ENCODE results near the gene ERICH3. TPM values are rescaled to one million over a fixed set of nuclear protein-coding genes. Genes with fewer than 3 reads are reported as not detected.

ERICH3 gene
- total and polyA plus RNA-seq, 10 of the 15 experiments (the other 5 are each of a cell fraction or from before 2014, with no cell fraction given), result 0.03 to 0.09 (median 0.08) TPM; not detected in 7

DNA sequence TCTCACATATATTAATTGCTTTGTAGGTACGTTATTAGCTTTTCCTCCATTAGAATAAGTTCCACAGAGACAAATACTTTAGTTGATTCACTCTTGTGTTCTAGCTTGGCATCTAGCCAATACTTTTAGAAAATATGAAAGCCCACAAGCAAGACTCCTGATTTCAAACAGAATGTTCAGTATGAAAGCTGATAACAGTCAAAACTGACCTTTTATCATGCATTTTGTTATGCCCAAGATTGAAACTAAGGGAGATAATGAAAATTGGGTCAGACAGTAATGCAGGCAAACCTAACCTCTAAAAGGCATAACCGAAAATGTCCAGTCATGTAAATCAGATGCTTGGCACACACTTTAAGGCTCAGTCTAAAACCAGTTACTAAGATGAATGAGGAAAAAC is 61.7 kb downstream of the ERICH3 start:
- Histone ChIP-seq H3K27ac (ENCODE audit: control insufficient read depth, insufficient read depth) (no peak overlapping the region), H3K4me3 (no peak overlapping the region), H3K79me2 (ENCODE audit: control insufficient read depth, insufficient read depth, low read length) (no peaks in the 10 kb centered on the region), H3K9me3 (replicated peaks; ENCODE audit: control insufficient read depth, insufficient read depth, low read length) (no peaks in the 10 kb centered on the region), H3K9ac (ENCODE audit: control insufficient read depth, insufficient read depth, low read length) (no peak overlapping the region), H3K36me3 (ENCODE audit: control insufficient read depth in 2 of 2, insufficient read depth in 2 of 2, low read length in 1 of 2) (no peaks in the 10 kb centered on the region), H2AFZ (ENCODE audit: control insufficient read depth, low read depth, low read length) (no peak overlapping the region), H3K27me3 (replicated peaks in 1 of 2; ENCODE audit: control insufficient read depth in 2 of 2, insufficient read depth in 2 of 2, low read length in 1 of 2) (no peaks in the 10 kb centered on the region), H3K4me1 (ENCODE audit: control insufficient read depth, insufficient read depth, low read length) (no peaks in the 10 kb centered on the region), H3K4me2 (ENCODE audit: control insufficient read depth, insufficient read depth) (no peak overlapping the region), H4K20me1 (ENCODE audit: control insufficient read depth, insufficient read depth) (no peaks in the 10 kb centered on the region)
- 17% methylated on average over 2 of the region's 2 CpGs for WGBS (ENCODE audit: insufficient coverage, insufficient replicate concordance, low lambda C conversion rate, missing lambda C conversion rate)
- TF ChIP-seq HDGF (IDR thresholded peaks at IDR 0.05) (no peak), RFX5 (IDR thresholded peaks at IDR 0.05; ENCODE audit: low read depth, low read length) (no peak), WRNIP1 (IDR thresholded peaks at IDR 0.05; ENCODE audit: borderline replicate concordance, low read depth, low read length) (no peak), GABPA (IDR thresholded peaks at IDR 0.05; ENCODE audit: low read depth) (no peak), KDM1A (IDR thresholded peaks at IDR 0.05; ENCODE audit: borderline replicate concordance) (no peak), SMAD5 (IDR thresholded peaks at IDR 0.05; ENCODE audit: low read depth) (no peak)
- ChIA-PET CTCF (interaction anchor here (1.2 kb wide), 1 partner anchor 16 kb away, joined by 4 read pairs; no protein-coding TSS in a partner anchor), POLR2A (no interaction called here), RAD21 (ENCODE audit: unreplicated experiment) (interaction anchor here (0.9 kb wide), 1 partner anchor 94 kb away, joined by 3 read pairs; no protein-coding TSS in a partner anchor), SMC1A (ENCODE audit: uncharacterized antibody, unreplicated experiment) (interaction anchor here (1.5 kb wide), 1 partner anchor 122 kb away, joined by 3 read pairs; no protein-coding TSS in a partner anchor)
- ATAC-seq, result no peak
- intact Hi-C loops (cut with micrococcal nuclease; ENCODE audit: unreplicated experiment), result no loop called here
- in situ Hi-C loops (cut with MboI), result no loop called here
- no peak for FAIRE-seq
- no peak for DNase-seq (ENCODE audit: low read depth, low spot score)
- BruUV-seq (replicated peaks), result no TSS peak

DNA sequence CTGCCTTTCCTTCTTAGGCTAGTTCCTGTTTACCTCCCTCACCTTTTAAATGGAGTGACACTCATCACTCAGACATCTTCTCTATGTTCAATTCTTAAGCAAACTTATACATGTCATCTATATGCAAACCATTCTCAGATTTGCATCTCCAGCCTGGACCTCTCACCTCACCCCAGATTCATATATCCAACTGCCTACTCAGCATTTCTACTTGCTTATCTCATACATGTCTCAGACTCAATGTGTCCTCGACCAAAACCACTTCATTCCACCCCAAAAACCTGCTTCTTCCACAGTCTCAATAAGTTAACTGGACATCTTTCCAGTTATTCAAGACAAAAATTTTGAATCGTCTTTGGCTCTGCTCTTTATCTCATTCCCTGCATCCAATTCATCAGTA is 62.6 kb downstream of the ERICH3 start:
- H3K9ac ChIP-seq (ENCODE audit: control insufficient read depth, insufficient read depth, low read length), result no peak overlapping the region
- 15% methylated on average over 2 of the region's 2 CpGs for WGBS (ENCODE audit: insufficient coverage, insufficient replicate concordance, low lambda C conversion rate, missing lambda C conversion rate)
- no peaks in the 10 kb centered on the region for H3K36me3 ChIP-seq (ENCODE audit: control insufficient read depth in 2 of 2, insufficient read depth in 2 of 2, low read length in 1 of 2)
- DNase-seq (ENCODE audit: low read depth, low spot score) (no peak), FAIRE-seq (no peak), ATAC-seq (no peak)
- H3K79me2 ChIP-seq (ENCODE audit: control insufficient read depth, insufficient read depth, low read length), result no peaks in the 10 kb centered on the region
- H4K20me1 ChIP-seq (ENCODE audit: control insufficient read depth, insufficient read depth), result no peaks in the 10 kb centered on the region
- intact Hi-C loops (cut with micrococcal nuclease; ENCODE audit: unreplicated experiment), result no loop called here
- in situ Hi-C loops (cut with MboI), result no loop called here
- ChIA-PET CTCF (interaction anchor here (1.2 to 1.3 kb wide), 2 partner anchors 11 to 15 kb away, joined by 3 to 4 read pairs; no protein-coding TSS in a partner anchor), RAD21 (ENCODE audit: unreplicated experiment) (no interaction called here), POLR2A (no interaction called here), SMC1A (ENCODE audit: uncharacterized antibody, unreplicated experiment) (interaction anchor here (1.5 kb wide), 1 partner anchor 123 kb away, joined by 3 read pairs; no protein-coding TSS in a partner anchor)
- no TSS peak for BruUV-seq (replicated peaks)
- H3K27ac ChIP-seq (ENCODE audit: control insufficient read depth, insufficient read depth), result no peak overlapping the region
- no peaks in the 10 kb centered on the region for H3K4me1 ChIP-seq (ENCODE audit: control insufficient read depth, insufficient read depth, low read length)
- H3K9me3 ChIP-seq (replicated peaks; ENCODE audit: control insufficient read depth, insufficient read depth, low read length), result no peaks in the 10 kb centered on the region
- TF ChIP-seq ZNF622 (IDR thresholded peaks at IDR 0.05), result no peak
- H3K4me3 ChIP-seq, result no peak overlapping the region
- no peaks in the 10 kb centered on the region for H3K27me3 ChIP-seq (replicated peaks in 1 of 2; ENCODE audit: control insufficient read depth in 2 of 2, insufficient read depth in 2 of 2, low read length in 1 of 2)
- H2AFZ ChIP-seq (ENCODE audit: control insufficient read depth, low read depth, low read length), result no peak overlapping the region
- no peak overlapping the region for H3K4me2 ChIP-seq (ENCODE audit: control insufficient read depth, insufficient read depth)
